ENCODE results near the gene NCOR2. TPM values are rescaled to one million over a fixed set of nuclear protein-coding genes. Genes with fewer than 3 reads are reported as not detected.

Gene NCOR2
- total and polyA plus RNA-seq, 2 of the 8 experiments (the other 6 are each of a cell fraction or from before 2014, with no cell fraction given), result 14.8 to 275 TPM

DNA sequence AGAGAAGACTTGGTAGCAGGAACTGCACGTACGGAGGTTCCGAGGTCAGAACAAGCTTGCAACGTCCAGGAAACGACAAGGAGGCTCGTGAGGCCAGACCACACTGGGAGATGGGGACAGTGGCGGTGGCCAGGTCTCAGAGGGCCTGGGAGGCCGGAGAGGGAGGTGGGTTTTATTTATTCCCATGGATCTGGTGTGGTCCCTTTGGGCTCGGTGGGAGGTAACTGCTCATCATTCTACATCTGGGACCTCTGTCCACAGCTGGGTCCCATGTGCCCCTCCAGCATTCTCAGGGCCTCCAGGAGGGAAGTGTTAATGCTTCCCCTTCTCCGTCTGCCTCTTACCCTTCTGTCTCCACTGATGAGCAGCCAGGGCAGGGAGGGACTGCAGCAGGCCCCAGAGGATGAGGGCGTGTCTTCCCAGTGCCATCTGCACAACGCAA lies 35.7 kb upstream of the NCOR2 start:
- ChIA-PET CTCF (ENCODE audit: partially characterized antibody) (interaction anchor here (0.8 kb wide), 1 partner anchor 134 kb away, joined by 3 read pairs; no protein-coding TSS in a partner anchor), POLR2A (ENCODE audit: partially characterized antibody) (interaction anchor here (0.9 to 1.3 kb wide), 2 partner anchors 91 to 139 kb away, joined by 3 read pairs; no protein-coding TSS in a partner anchor)
- Histone ChIP-seq H3K9ac (replicated peaks in 1 of 4; ENCODE audit: extremely low read depth in 1 of 4, low read depth in 3 of 4, low read length in 3 of 4) (no peak overlapping the region), H2AK5ac (ENCODE audit: low read depth, low read length) (no peak overlapping the region), H2BK12ac (ENCODE audit: low read depth, low read length) (no peak overlapping the region), H4K5ac (ENCODE audit: insufficient read length, low read depth, low read length) (no peak overlapping the region), H3K4me3 (ENCODE audit: extremely low read depth in 1 of 4, insufficient read depth in 2 of 4, low read depth in 3 of 4, low read length in 4 of 4) (no peak overlapping the region), H3K79me1 (ENCODE audit: low read depth, low read length) (no peaks in the 10 kb centered on the region), H2BK5ac (ENCODE audit: low read depth, low read length) (no peak overlapping the region), H3K4me1 (replicated peaks in 1 of 4; ENCODE audit: control insufficient read depth in 3 of 4, insufficient read depth in 4 of 4, low read length in 3 of 4) (peaks cover 0 to 9% (median 4%) of the 10 kb centered on the region in 4 experiments; a peak in 4 of 7 replicates), H3K14ac (ENCODE audit: insufficient read length) (no peak overlapping the region), H3K23ac (ENCODE audit: insufficient read length) (no peak overlapping the region), H4K20me1 (replicated peaks in 1 of 2; ENCODE audit: control insufficient read depth in 1 of 2, insufficient read depth in 2 of 2, low read length in 2 of 2) (no peaks in the 10 kb centered on the region), H2BK15ac (ENCODE audit: low read length) (no peak overlapping the region), H3K36me3 (ENCODE audit: control insufficient read depth in 2 of 4, insufficient read depth in 4 of 4, low read length in 3 of 4) (no peaks in the 10 kb centered on the region), H3K23me2 (ENCODE audit: low read depth, low read length) (no peaks in the 10 kb centered on the region), H4K8ac (ENCODE audit: extremely low read depth, insufficient read depth, low read length) (no peak overlapping the region), H3K27me3 (replicated peaks in 1 of 4; ENCODE audit: control insufficient read depth in 3 of 4, extremely low read depth in 1 of 4, insufficient read depth in 3 of 4, low read length in 3 of 4) (peaks cover 0 to 2% (median 0%) of the 10 kb centered on the region in 4 experiments; a peak in 1 of 7 replicates), H3K9me3 (ENCODE audit: insufficient read depth in 2 of 2, low read depth in 1 of 2, low read length in 1 of 2) (no peaks in the 10 kb centered on the region), H3K4ac (replicated peaks; ENCODE audit: insufficient read length, low read depth, low read length) (no peak overlapping the region), H2BK20ac (ENCODE audit: low read length) (no peak overlapping the region), H3K79me2 (ENCODE audit: control insufficient read depth in 1 of 2, insufficient read depth in 2 of 2, low read length in 2 of 2) (no peaks in the 10 kb centered on the region), H2AFZ (ENCODE audit: low read length) (no peak overlapping the region), H3K27ac (ENCODE audit: low read depth, low read length) (no peak overlapping the region), H3K56ac (replicated peaks; ENCODE audit: insufficient read length, low read depth, low read length) (no peak overlapping the region), H3K18ac (ENCODE audit: extremely low read depth, low read length) (no peak overlapping the region), H3K4me2 (ENCODE audit: insufficient read depth in 1 of 2, low read depth in 2 of 2, low read length in 2 of 2) (no peak overlapping the region), H2BK120ac (replicated peaks; ENCODE audit: low read depth, low read length) (no peak overlapping the region), H4K91ac (replicated peaks; ENCODE audit: insufficient read length, low read length) (no peak overlapping the region)
- 88% methylated on average over 12 of the region's 12 CpGs; no CpG with 5 or more reads in 1 of the 2 experiments for WGBS, 2 experiments (ENCODE audit: extremely low coverage in 1 of 2, insufficient coverage in 1 of 2, insufficient read length in 1 of 2, insufficient replicate concordance in 2 of 2, low coverage in 1 of 2, low lambda C conversion rate in 2 of 2, missing lambda C conversion rate in 1 of 2)
- FAIRE-seq (no peak), DNase-seq (ENCODE audit: low read depth in 1 of 2, low spot score in 2 of 2) (no peak)
- TF ChIP-seq TAF1 (IDR thresholded peaks at IDR 0.05; ENCODE audit: low read depth, low read length), result no peak
- TF ChIP-seq RXRA (IDR thresholded peaks at IDR 0.05; ENCODE audit: insufficient read depth, low read depth, low read length), result no peak
- TF ChIP-seq NRF1 (IDR thresholded peaks at IDR 0.05; ENCODE audit: low read depth, low read length), result no peak
- TF ChIP-seq ZNF274 (IDR thresholded peaks at IDR 0.05; ENCODE audit: borderline replicate concordance, extremely low read depth, low read length), result no peak
- TF ChIP-seq, protein P1, sequence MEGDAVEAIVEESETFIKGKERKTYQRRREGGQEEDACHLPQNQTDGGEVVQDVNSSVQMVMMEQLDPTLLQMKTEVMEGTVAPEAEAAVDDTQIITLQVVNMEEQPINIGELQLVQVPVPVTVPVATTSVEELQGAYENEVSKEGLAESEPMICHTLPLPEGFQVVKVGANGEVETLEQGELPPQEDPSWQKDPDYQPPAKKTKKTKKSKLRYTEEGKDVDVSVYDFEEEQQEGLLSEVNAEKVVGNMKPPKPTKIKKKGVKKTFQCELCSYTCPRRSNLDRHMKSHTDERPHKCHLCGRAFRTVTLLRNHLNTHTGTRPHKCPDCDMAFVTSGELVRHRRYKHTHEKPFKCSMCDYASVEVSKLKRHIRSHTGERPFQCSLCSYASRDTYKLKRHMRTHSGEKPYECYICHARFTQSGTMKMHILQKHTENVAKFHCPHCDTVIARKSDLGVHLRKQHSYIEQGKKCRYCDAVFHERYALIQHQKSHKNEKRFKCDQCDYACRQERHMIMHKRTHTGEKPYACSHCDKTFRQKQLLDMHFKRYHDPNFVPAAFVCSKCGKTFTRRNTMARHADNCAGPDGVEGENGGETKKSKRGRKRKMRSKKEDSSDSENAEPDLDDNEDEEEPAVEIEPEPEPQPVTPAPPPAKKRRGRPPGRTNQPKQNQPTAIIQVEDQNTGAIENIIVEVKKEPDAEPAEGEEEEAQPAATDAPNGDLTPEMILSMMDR (IDR thresholded peaks at IDR 0.05; ENCODE audit: control extremely low read depth in 1 of 3, insufficient read depth in 1 of 3, low read depth in 1 of 3, low read length in 3 of 3), result no peak
- no peak for TF ChIP-seq EP300 (IDR thresholded peaks at IDR 0.05; ENCODE audit: borderline replicate concordance in 1 of 2, low read depth in 2 of 2, low read length in 2 of 2)
- TF ChIP-seq RFX5 (IDR thresholded peaks at IDR 0.05; ENCODE audit: borderline replicate concordance, low read depth, low read length), result no peak
- no peak for TF ChIP-seq EZH2 (IDR thresholded peaks at IDR 0.05; ENCODE audit: low read depth, low read length, severe bottlenecking)
- TF ChIP-seq TCF12 (IDR thresholded peaks at IDR 0.05; ENCODE audit: low read depth, low read length), result no peak
- no peak for TF ChIP-seq HDAC2 (IDR thresholded peaks at IDR 0.05; ENCODE audit: borderline replicate concordance in 1 of 2, low read depth in 2 of 2, low read length in 2 of 2)
- no peak for TF ChIP-seq HDAC6 (IDR thresholded peaks at IDR 0.05; ENCODE audit: low read depth, low read length)

All from H1 (cell line).